ENCODE measurements around the gene NDUFS6.

DNA sequence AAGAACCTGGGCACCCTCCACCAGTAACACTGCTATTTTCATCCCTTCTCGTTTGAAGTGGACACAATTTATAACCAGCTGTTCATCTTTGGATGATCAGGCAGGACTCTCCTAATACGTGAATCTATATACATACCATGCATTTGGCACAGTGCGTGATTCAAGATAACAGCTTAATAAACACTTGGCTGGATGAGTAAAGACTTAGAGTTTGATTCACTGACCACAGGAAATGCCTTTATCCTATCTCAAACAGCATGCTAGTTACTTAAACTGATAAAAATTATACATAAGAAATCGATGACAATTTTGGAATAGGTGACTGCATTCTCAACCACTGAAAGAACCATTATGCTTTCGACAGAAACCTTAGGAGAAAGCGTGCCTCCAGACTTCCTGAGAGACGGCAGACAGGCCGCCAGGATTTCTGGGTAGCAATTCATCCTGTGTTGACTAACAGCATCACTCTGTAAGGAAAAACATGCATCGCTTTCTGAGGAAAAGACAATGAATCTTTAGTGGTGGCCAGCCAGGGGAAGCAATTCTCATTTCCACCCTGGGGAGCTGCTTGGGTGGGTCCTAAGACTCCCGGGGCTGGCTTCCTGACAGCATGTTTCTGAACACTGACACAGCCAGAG lies 11.3 kb upstream of the NDUFS6 start:
- TF ChIP-seq CTCF (IDR thresholded peaks at IDR 0.05) (no peak), POLR2AphosphoS5 (IDR thresholded peaks at IDR 0.05; ENCODE audit: insufficient read depth in 1 of 2, low read depth in 1 of 2) (no peak), POLR2A (IDR thresholded peaks at IDR 0.05) (no peak)

Data from vagina (tissue), 2 donors.